GM12872 (cell line): ENCODE measurements around the gene TMEM116.
A peak's percentile ranks its signal among the peaks of the same experiment; 100 is the strongest.

Source experiments
- TF ChIP-seq, protein P1 (sequence below): IDR thresholded peaks from 3 replicates; pipeline ENCODE4 v1.5.1; 2011; ENCODE audit warnings: low read depth, mild to moderate bottlenecking, low read length, moderate library complexity; ENCODE audit not compliant: insufficient read depth

TMEM116 gene

DNA sequence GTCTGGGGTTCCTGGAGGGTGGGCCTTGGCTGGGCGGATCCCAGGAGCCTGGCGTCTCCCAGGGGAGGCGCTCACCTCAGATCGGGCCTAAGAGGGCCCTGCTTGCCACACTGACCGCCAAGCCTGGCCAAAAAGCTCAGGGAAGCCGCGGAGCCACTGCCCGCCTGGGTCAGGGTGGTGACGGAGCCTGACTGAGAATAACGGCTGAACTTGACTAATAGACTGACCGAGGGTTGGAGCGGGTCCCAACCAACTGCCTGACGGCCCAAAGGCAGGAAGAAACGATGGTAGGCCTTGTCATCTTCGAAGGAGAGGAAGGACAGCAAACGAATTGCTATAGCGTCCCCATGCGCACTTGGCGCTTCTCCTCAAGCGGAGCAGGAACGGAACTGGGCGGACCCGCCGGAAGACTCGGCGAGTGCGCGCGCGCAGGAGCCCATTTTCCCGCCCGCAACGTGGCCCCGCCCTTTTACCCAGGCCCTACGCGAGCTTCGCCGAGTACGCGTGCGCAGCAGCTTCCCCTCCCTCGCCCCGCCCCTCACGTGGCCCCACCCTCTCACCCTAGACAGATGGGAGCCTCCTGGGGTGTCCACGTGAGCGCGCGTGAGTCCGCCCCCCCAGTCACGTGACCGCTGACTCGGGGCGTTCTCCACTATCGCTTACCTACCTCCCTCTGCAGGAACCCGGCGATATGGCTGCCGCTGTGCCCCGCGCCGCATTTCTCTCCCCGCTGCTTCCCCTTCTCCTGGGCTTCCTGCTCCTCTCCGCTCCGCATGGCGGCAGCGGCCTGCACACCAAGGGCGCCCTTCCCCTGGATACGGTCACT is at the start of gene TMEM116, which contains the start of gene ERP29:
TMEM116 (minus strand) TSS at position 391 of the 826 bp plus-strand sequence. CDS start 7,895 bp downstream, outside the sequence.
ERP29 (plus strand) TSS at position 652 of the 826 bp plus-strand sequence; CDS start at position 692, 40 bp downstream.
- TF ChIP-seq, protein P1, sequence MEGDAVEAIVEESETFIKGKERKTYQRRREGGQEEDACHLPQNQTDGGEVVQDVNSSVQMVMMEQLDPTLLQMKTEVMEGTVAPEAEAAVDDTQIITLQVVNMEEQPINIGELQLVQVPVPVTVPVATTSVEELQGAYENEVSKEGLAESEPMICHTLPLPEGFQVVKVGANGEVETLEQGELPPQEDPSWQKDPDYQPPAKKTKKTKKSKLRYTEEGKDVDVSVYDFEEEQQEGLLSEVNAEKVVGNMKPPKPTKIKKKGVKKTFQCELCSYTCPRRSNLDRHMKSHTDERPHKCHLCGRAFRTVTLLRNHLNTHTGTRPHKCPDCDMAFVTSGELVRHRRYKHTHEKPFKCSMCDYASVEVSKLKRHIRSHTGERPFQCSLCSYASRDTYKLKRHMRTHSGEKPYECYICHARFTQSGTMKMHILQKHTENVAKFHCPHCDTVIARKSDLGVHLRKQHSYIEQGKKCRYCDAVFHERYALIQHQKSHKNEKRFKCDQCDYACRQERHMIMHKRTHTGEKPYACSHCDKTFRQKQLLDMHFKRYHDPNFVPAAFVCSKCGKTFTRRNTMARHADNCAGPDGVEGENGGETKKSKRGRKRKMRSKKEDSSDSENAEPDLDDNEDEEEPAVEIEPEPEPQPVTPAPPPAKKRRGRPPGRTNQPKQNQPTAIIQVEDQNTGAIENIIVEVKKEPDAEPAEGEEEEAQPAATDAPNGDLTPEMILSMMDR = peak; percentile 56

DNA sequence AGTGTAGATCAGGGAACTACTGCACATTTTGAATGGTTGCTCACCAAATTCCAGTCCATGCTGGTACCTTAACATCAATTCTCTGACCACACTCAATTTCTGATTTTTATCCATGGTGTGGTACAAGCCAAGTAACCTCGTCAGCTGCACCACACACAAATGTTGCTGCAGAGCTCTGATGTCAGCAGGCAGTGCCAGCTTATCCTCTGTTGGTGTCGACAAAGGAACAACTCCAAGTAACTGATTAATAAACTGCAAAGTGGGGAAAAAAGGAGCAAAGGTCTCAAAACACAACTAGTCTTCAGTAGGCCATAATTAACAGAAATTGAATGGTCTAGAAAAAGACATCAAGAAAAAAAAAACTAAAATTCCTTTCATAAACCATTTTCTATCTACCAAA is 48.2 kb upstream of the TMEM116 start:
- TF ChIP-seq, protein P1 = no peak

DNA sequence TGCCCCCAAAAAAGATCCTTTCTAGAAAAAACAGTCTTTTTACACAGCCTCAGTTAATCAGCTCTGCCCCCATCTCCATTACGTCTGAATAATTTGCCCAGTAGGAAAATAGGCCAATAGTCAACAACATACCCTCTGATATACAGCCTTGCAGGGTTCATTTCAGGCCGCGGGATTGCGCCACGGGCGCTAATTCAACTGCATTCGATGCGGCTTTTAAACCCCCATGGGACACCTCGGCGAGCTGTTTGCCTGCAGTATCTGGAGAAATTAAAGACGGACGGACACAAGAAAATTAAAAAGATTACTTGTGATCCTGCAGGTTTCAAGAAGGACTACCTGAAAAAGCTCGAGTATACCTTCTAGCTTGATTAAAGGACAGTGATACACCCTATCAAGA is 36.4 kb upstream of the TMEM116 start:
- TF ChIP-seq, protein P1 = no peak

DNA sequence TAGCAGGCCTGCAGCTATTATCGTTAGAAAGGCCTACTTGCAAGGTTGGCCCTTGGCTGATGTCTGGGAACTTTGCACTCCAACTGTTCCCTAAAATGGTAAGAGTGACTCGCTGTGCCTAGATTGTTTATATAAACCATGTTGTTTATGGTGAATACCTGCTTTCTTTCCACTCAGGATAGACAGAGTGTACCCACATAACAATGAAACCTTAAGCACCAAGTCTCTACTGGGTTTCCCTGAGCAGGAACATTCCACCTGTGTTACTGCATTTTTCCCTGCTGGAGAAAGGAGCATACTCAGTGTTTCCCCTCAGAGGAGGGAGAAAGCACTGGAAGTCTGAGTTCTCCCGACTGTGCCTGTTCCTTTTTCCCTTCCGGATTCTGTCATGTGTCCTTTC is 33.0 kb upstream of the TMEM116 start:
- TF ChIP-seq, protein P1 = no peak

DNA sequence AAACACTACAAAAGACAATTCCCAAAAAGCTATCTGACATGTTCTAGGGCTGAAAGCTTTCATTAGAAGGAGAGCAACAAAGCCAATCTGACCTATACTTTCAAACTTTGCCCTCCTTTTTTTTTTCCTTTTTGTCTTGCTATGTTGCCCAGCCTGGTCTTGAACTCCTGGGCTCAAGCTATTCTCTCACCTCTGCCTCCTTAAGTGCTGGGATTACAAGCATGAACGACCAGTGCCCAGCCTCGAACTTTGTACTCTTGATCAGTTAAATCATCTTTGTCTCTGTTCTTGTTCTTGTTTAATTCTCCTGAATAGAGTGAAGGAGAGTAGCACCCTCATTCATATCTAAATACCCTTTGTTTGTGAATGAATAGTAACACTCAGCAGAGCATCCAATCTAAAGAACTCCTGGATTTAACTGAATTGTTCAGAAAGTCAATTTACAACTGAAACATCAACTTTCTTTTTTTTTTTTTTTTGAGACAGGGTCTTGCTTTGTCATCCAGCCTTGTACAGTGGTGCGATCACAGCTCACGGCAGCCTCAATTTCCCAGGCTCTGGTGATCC is 22.3 kb upstream of the TMEM116 start:
- TF ChIP-seq, protein P1 = no peak

DNA sequence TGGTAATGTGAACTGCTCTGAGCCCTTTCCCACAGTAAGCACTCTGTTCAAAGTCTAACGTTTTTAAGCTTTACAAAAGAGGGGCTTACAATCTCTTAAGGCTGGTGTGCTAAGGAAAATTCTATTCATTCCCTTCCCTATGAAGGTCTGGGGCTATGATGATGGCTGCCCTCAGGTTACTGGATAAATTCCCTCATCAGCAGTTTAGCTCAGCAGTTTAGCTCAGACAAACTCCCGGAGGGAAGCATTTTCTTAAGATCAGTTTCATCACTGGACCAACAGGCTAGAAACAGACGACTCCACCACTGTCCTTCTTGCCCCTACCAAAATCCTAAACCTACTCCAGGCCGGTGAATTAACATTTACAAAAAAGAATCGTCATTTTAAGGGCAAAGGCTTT is 19.3 kb upstream of the TMEM116 start:
- TF ChIP-seq, protein P1 = no peak

DNA sequence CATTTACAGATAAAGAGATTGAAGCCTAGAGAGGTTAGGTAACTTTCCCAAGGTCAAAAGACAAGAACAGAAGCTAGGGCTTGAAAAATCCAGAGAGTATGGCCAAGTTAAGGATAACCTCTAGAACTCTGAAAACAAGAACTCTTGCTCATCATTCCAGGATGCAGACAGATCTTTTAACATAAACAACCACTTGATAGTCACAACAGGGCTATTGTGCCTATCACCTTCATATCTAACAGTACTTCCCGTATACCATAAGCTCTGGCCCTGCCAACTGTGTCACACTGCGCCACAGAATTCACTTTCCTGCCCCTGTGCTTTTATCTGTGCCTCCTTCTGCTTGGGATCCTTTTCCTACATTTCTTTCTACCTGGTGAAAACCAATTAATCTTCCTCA is 18.5 kb upstream of the TMEM116 start:
- TF ChIP-seq, protein P1 = no peak
